Astrocyte (in vitro differentiated cells and primary cell): ENCODE results near the gene TENM4. TPM values are rescaled to one million over a fixed set of nuclear protein-coding genes. Genes with fewer than 3 reads are reported as not detected.
"Not testable (repeated sequence)": the region's sequence is repeated elsewhere in the genome, so short reads cannot be mapped to it uniquely, and the experiment has no call there.

Experiments
- DNase-seq: peaks from one replicate; pipeline ENCODE4 v3.0.0-alpha.2; 2010; ENCODE audit warnings: low read depth
- FAIRE-seq: peaks from 2 replicates; lab custom pipeline; 2011; peaks lifted over from hg19 to GRCh38; lab: Jason Lieb, UNC
- H2AFZ ChIP-seq: 2 replicates; pipeline ENCODE4 v1.6.0; 2012; ENCODE audit warnings: low read depth, low read length, inconsistent platforms
- H3K27ac ChIP-seq: 2 replicates; pipeline ENCODE4 v1.5.1; 2011; ENCODE audit warnings: low read depth, low read length, inconsistent platforms
- H3K27me3 ChIP-seq: 2 replicates; pipeline ENCODE4 v1.6.0; 2011; ENCODE audit warnings: low read length, inconsistent platforms; ENCODE audit not compliant: insufficient read depth
- H3K36me3 ChIP-seq: 2 replicates; pipeline ENCODE4 v1.5.1; 2011; ENCODE audit warnings: low read length, inconsistent platforms; ENCODE audit not compliant: insufficient read depth
- H3K4me1 ChIP-seq: 2 replicates; pipeline ENCODE4 v1.5.1; 2011; ENCODE audit warnings: low read length, inconsistent platforms; ENCODE audit not compliant: insufficient read depth
- H3K4me2 ChIP-seq: 2 replicates; pipeline ENCODE4 v1.6.0; 2012; ENCODE audit warnings: low read length, inconsistent platforms
- H3K4me3 ChIP-seq: 2 replicates; pipeline ENCODE4 v1.5.1; 2011; ENCODE audit warnings: low read depth, mild to moderate bottlenecking, low read length, inconsistent platforms; ENCODE audit not compliant: insufficient read depth
- H3K79me2 ChIP-seq: 2 replicates; pipeline ENCODE4 v1.6.0; 2012; ENCODE audit warnings: mild to moderate bottlenecking, low read length, inconsistent platforms; ENCODE audit not compliant: insufficient read depth
- H3K9ac ChIP-seq: 2 replicates; pipeline ENCODE4 v1.6.0; 2012; ENCODE audit warnings: mild to moderate bottlenecking, low read length, inconsistent platforms
- H3K9me3 ChIP-seq: 2 replicates; pipeline ENCODE4 v1.5.1; 2012; ENCODE audit warnings: low read depth, mild to moderate bottlenecking, low read length, inconsistent platforms; ENCODE audit not compliant: insufficient read depth
- H4K20me1 ChIP-seq: 2 replicates; pipeline ENCODE4 v1.6.0; 2012; ENCODE audit warnings: low read length, inconsistent platforms; ENCODE audit not compliant: insufficient read depth
- H3K27ac Mint-ChIP-seq: one replicate; pipeline ENCODE4 v1.8.0; 2021; ENCODE audit warnings: mild to moderate bottlenecking, mixed read lengths; ENCODE audit not compliant: unreplicated experiment
- H3K27me3 Mint-ChIP-seq: one replicate; pipeline ENCODE4 v1.8.0; 2021; ENCODE audit warnings: low read depth, mixed read lengths; ENCODE audit not compliant: unreplicated experiment
- H3K36me3 Mint-ChIP-seq: one replicate; pipeline ENCODE4 v1.8.0; 2021; ENCODE audit warnings: low read depth, mixed read lengths; ENCODE audit not compliant: unreplicated experiment
- H3K4me1 Mint-ChIP-seq: one replicate; pipeline ENCODE4 v1.8.0; 2021; ENCODE audit warnings: low read depth, mixed read lengths; ENCODE audit not compliant: unreplicated experiment
- H3K4me3 Mint-ChIP-seq: one replicate; pipeline ENCODE4 v1.8.0; 2021; ENCODE audit warnings: mild to moderate bottlenecking, moderate library complexity, mixed read lengths; ENCODE audit not compliant: unreplicated experiment
- H3K9me3 Mint-ChIP-seq: one replicate; pipeline ENCODE4 v1.8.0; 2021; ENCODE audit warnings: mild to moderate bottlenecking, mixed read lengths; ENCODE audit not compliant: unreplicated experiment
- CTCF ChIP-seq: IDR thresholded peaks from 2 replicates; pipeline ENCODE4 v1.5.1; 2011; ENCODE audit warnings: low read depth, mild to moderate bottlenecking, inconsistent platforms, low read length, moderate library complexity; ENCODE audit not compliant: insufficient read depth
- EZH2 ChIP-seq: IDR thresholded peaks from 2 replicates; pipeline ENCODE4 v1.6.1; 2012; ENCODE audit warnings: mild to moderate bottlenecking, low read length, inconsistent platforms; ENCODE audit not compliant: insufficient read depth
- total RNA-seq: library from RNA; stranded (reverse); gene quantifications from 2 replicates; pipeline ENCODE4 v1.2.1, GENCODE V29; 2021

The TENM4 gene
- total RNA-seq, 1 donor from 2014 or later, result 7.5 TPM

- Histone ChIP-seq H3K9ac (no peak overlapping the region), H3K27me3 (no peaks in the 10 kb centered on the region), H2AFZ (no peak overlapping the region), H3K4me2 (no peak overlapping the region), H3K4me1 (no peaks in the 10 kb centered on the region), H3K9me3 (no peaks in the 10 kb centered on the region), H3K27ac (no peak overlapping the region), H3K79me2 (no peaks in the 10 kb centered on the region), H3K4me3 (no peak overlapping the region), H3K36me3 (no peaks in the 10 kb centered on the region), H4K20me1 (no peaks in the 10 kb centered on the region)
- H3K4me1 Mint-ChIP-seq, result no peaks in the 10 kb centered on the region
- H3K27me3 Mint-ChIP-seq, result no peaks in the 10 kb centered on the region
- H3K9me3 Mint-ChIP-seq, result peaks cover 3% of the 10 kb centered on the region
- FAIRE-seq (no peak), DNase-seq (no peak)
- no peak overlapping the region for H3K4me3 Mint-ChIP-seq
- TF ChIP-seq CTCF (no peak), EZH2 (no peak)
- no peaks in the 10 kb centered on the region for H3K36me3 Mint-ChIP-seq
- H3K27ac Mint-ChIP-seq, result no peak overlapping the region
Measured at GRCh38 chr11:78613378-78613813, 827.4 kb downstream of the TENM4 start.

- no peak for DNase-seq
- FAIRE-seq, result no peak
- Mint-ChIP-seq H3K27ac (no peak overlapping the region), H3K9me3 (peaks cover 3% of the 10 kb centered on the region), H3K4me1 (no peaks in the 10 kb centered on the region), H3K27me3 (no peaks in the 10 kb centered on the region), H3K36me3 (no peaks in the 10 kb centered on the region), H3K4me3 (no peak overlapping the region)
- H3K9ac ChIP-seq, result no peak overlapping the region
- H3K27me3 ChIP-seq, result no peaks in the 10 kb centered on the region
- no peak overlapping the region for H3K4me3 ChIP-seq
- H4K20me1 ChIP-seq, result no peaks in the 10 kb centered on the region
- H3K36me3 ChIP-seq, result no peaks in the 10 kb centered on the region
- no peaks in the 10 kb centered on the region for H3K4me1 ChIP-seq
- H3K9me3 ChIP-seq, result no peaks in the 10 kb centered on the region
- no peak for TF ChIP-seq CTCF
- no peak for TF ChIP-seq EZH2
- H3K27ac ChIP-seq, result no peak overlapping the region
- no peaks in the 10 kb centered on the region for H3K79me2 ChIP-seq
- H3K4me2 ChIP-seq, result no peak overlapping the region
- no peak overlapping the region for H2AFZ ChIP-seq
Measured at GRCh38 chr11:78612721-78613377, 828.0 kb downstream of the TENM4 start.

- H3K36me3 Mint-ChIP-seq, H3K9me3 ChIP-seq, H3K27me3 ChIP-seq, H3K9ac ChIP-seq, H3K27me3 Mint-ChIP-seq, H3K4me3 Mint-ChIP-seq, H3K4me1 Mint-ChIP-seq, H2AFZ ChIP-seq, H3K4me3 ChIP-seq, H3K4me2 ChIP-seq, H3K9me3 Mint-ChIP-seq, H4K20me1 ChIP-seq, H3K36me3 ChIP-seq, H3K27ac Mint-ChIP-seq, H3K79me2 ChIP-seq, H3K4me1 ChIP-seq, DNase-seq, H3K27ac ChIP-seq, FAIRE-seq: not testable (repeated sequence)
Measured at GRCh38 chr11:78609321-78609720, 831.5 kb downstream of the TENM4 start.
